GM06990 (cell line): ENCODE results near the gene CARD11.

Experiments
- DNase-seq: peaks from one replicate; pipeline ENCODE4 v3.0.0-alpha.2; 2011; ENCODE audit not compliant: insufficient read length; ENCODE audit errors: extremely low read depth
- H3K27me3 ChIP-seq: replicated peaks from 2 replicates; pipeline ENCODE4 v1.6.0; 2011; ENCODE audit warnings: low read length; ENCODE audit not compliant: control insufficient read depth, insufficient read depth
- H3K36me3 ChIP-seq: 2 replicates; pipeline ENCODE4 v1.5.1; 2011; ENCODE audit warnings: low read length; ENCODE audit not compliant: control insufficient read depth, insufficient read depth
- H3K4me3 ChIP-seq: replicated peaks from 2 replicates; pipeline ENCODE4 v1.5.1; 2011; ENCODE audit warnings: low read depth, mild to moderate bottlenecking, control low read depth, low read length
- CTCF ChIP-seq: IDR thresholded peaks from 2 replicates; pipeline ENCODE4 v1.5.1; 2011; ENCODE audit warnings: low read length, control low read depth, mild to moderate bottlenecking, inconsistent platforms; ENCODE audit not compliant: insufficient read depth, poor library complexity, severe bottlenecking

The CARD11 gene

DNA sequence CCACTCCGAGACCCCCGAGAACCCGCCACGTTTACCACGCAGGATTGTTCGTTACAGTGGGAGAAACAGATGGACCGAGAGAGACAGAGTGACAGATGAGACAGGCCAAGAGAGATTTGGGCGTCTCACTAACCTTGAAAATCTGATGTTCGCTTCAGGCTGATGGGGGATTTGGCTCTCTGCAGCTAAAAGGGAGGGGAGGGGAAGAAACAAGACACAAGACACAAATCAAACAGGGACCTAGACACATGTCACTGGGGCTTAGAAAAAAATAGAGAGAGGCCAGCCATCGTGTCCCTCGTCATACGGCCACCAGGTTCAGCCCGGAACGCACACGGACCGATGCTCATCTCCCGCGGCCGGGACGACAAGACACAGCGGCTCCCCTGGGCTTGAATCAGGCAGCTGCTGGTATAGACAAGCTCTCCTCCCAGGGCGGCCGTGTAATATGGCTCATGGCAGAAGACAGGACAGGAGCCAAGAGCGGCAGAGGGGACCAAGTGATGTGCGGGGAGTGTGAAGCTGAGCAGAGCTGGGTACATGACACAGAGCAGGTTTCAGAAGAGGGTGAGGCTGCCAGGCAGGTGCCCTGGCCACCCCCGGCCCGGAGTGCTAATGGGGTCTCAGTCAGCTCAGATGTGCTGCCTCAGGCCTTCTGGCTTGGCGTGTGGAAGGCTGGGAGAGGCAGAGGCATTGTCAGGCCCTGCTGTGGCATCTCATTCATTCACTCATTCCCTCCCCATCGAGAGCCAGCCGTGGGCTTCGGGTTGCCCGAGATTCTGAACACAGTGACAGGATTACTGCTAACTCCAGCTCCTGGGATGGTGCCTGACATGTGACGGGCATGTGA lies 111.0 kb downstream of the CARD11 start:
- H3K36me3 ChIP-seq: peaks cover 46% of the 10 kb centered on the region
- TF ChIP-seq CTCF: no peak
- DNase-seq: no peak

DNA sequence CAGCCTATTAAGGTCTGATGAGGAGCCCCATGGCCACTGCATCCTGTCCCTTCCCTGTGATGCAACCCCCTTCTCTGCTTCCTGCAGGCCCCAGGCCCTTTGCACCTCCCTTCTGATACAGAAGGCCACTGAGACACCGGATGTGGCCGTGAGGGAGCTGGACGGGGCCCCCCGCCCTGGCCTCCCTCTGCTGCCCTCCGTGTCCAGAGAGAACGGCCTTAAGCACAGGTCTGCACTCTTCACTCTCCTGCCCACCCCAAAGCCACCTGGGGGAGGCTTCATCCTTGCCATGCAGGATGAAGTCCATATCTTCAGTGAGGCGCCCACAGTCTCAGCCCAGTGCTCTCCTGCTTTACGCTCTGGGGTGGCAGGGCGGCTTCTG lies 112.6 kb downstream of the CARD11 start:
- TF ChIP-seq CTCF: no peak

More for the DNA sequence above, 111.0 kb downstream of the CARD11 start:
- Histone ChIP-seq H3K27me3 (no peaks in the 10 kb centered on the region), H3K4me3 (no peak overlapping the region)

GRCh38 chr7:2930310-2931033 lies 113.2 kb downstream of the CARD11 start:
- DNase-seq: no peak
- no peak for TF ChIP-seq CTCF
- Histone ChIP-seq H3K36me3 (peaks cover 37% of the 10 kb centered on the region), H3K4me3 (no peak overlapping the region), H3K27me3 (no peaks in the 10 kb centered on the region)

More for the DNA sequence above, 112.6 kb downstream of the CARD11 start:
- H3K4me3 ChIP-seq: no peak overlapping the region
- no peak for DNase-seq
- H3K36me3 ChIP-seq: peaks cover 38% of the 10 kb centered on the region
- no peaks in the 10 kb centered on the region for H3K27me3 ChIP-seq

- Histone ChIP-seq H3K36me3 (peaks cover 32% of the 10 kb centered on the region), H3K4me3 (no peak overlapping the region), H3K27me3 (no peaks in the 10 kb centered on the region)
- TF ChIP-seq CTCF: no peak
- DNase-seq: no peak
Observed at GRCh38 chr7:2929321-2930201, 114.1 kb downstream of the CARD11 start.

GRCh38 chr7:2928613-2929311 lies 114.9 kb downstream of the CARD11 start:
- Histone ChIP-seq H3K27me3 (no peaks in the 10 kb centered on the region), H3K4me3 (no peak overlapping the region), H3K36me3 (peaks cover 31% of the 10 kb centered on the region)
- no peak for DNase-seq
- no peak for TF ChIP-seq CTCF
